Activated T-cell treated with anti-CD3 and anti-CD28 coated beads, Interleukin-2, amount 50 U/mL, for 72 hours (primary cell): Measurements from ENCODE around the gene FLII. TPM values are rescaled to one million over a fixed set of nuclear protein-coding genes. Genes with fewer than 3 reads are reported as not detected.
"Not testable (repeated sequence)": the region's sequence is repeated elsewhere in the genome, so short reads cannot be mapped to it uniquely, and the experiment has no call there.

Experiments used
- ATAC-seq, 2 donors: fragments of 150-1000 bp; cut with Tn5 transposase; replicated peaks in 1 of 2; 2 replicates each; pipeline ENCODE4 v1.10.0; 2021; ENCODE audit warnings: moderate library complexity in 2 of 2, mild to moderate bottlenecking in 1 of 2
- DNase-seq, 2 donors: peaks; one replicate each; pipeline ENCODE4 v3.0.0; 2021 to 2022; ENCODE audit warnings: mixed read lengths in 1 of 2
- H3K27ac Mint-ChIP-seq: one replicate; pipeline ENCODE4 v1.8.0; 2022; ENCODE audit warnings: mild to moderate bottlenecking, moderate library complexity, mixed read lengths
- H3K27me3 Mint-ChIP-seq: one replicate; pipeline ENCODE4 v1.8.0; 2022; ENCODE audit warnings: low read depth, mixed read lengths
- H3K36me3 Mint-ChIP-seq, 2 donors: one replicate each; pipeline ENCODE4 v1.8.0; 2022; ENCODE audit warnings: mixed read lengths in 2 of 2, mild to moderate bottlenecking in 1 of 2; ENCODE audit not compliant: insufficient read depth in 2 of 2
- H3K4me1 Mint-ChIP-seq: one replicate; pipeline ENCODE4 v1.8.0; 2022; ENCODE audit warnings: low read depth, mixed read lengths
- H3K4me3 Mint-ChIP-seq, 2 donors: one replicate each; pipeline ENCODE4 v1.8.0; 2022; ENCODE audit warnings: mild to moderate bottlenecking in 2 of 2, mixed read lengths in 2 of 2, moderate library complexity in 2 of 2
- H3K9me3 Mint-ChIP-seq, 2 donors: one replicate each; pipeline ENCODE4 v1.8.0; 2022; ENCODE audit warnings: mixed read lengths in 2 of 2
- total RNA-seq, 2 donors: library from RNA; stranded (reverse); gene quantifications; one replicate each; pipeline ENCODE4 v1.2.3, GENCODE V29; 2022

The FLII gene
- total RNA-seq, 2 donors from 2014 or later: 318 to 373 TPM

DNA sequence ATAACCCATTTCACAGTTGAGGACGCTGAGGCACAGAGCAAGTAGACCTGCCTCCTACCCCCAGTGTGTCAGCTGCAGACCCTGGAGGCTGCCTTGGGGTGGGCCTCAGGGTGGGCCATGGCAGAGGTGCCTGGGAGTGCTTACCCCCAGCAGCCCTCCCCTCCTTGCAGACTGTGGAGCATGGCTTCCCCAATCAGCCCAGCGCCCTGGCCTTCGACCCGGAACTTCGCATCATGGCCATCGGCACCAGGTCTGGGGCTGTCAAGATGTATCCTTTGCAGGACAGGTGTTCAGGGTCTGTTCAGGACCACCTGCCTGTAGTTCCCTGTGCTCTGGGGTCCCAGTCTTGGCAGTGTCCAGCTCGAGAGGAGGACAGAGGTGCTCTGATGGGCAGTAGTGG is 28.8 kb downstream of the FLII start:
- no peaks in the 10 kb centered on the region for H3K27me3 Mint-ChIP-seq

GRCh38 chr17:18229254-18229653 is 29.3 kb downstream of the FLII start:
- DNase-seq (no peak), ATAC-seq (no peak)
- Mint-ChIP-seq H3K27ac (no peak overlapping the region), H3K36me3 (peaks cover 2% of the 10 kb centered on the region in 2 donors), H3K27me3 (no peaks in the 10 kb centered on the region), H3K4me1 (peaks cover 23% of the 10 kb centered on the region), H3K4me3 (no peak overlapping the region), H3K9me3 (no peaks in the 10 kb centered on the region)

More for the DNA sequence above, 28.8 kb downstream of the FLII start:
- no peak for ATAC-seq
- Mint-ChIP-seq H3K4me3 (no peak overlapping the region), H3K4me1 (peaks cover 25% of the 10 kb centered on the region), H3K36me3 (peaks cover 2% of the 10 kb centered on the region in 2 donors), H3K9me3 (no peaks in the 10 kb centered on the region), H3K27ac (no peak overlapping the region)
- no peak for DNase-seq

GRCh38 chr17:18228176-18228682 is 30.3 kb downstream of the FLII start:
- ATAC-seq: no peak
- no peak overlapping the region for H3K4me3 Mint-ChIP-seq
- H3K27ac Mint-ChIP-seq: no peak overlapping the region
- H3K36me3 Mint-ChIP-seq: peaks cover 2% of the 10 kb centered on the region in 2 donors
- H3K27me3 Mint-ChIP-seq: no peaks in the 10 kb centered on the region
- H3K4me1 Mint-ChIP-seq: peaks cover 23% of the 10 kb centered on the region
- DNase-seq: no peak
- no peaks in the 10 kb centered on the region for H3K9me3 Mint-ChIP-seq

DNA sequence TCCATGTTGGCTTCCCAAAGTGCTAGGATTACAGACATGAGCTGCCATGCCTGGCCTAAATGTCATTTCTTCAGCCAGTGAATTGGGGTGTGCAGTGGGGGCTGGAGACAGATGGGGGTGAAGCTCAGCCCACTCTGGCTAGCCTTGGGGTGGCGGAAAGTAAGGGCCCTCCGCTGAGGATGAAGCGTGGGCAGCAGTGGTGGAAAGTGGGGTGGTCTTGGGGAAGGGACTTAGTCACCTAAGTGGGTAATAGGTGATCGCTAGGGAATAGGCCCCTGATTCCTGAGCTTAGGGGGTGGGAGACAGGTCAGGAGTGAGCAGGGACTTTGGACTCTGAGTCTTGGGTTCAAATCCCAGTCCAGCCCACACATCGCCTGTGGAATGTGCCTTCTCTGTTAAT is 30.9 kb downstream of the FLII start:
- DNase-seq (no peak), ATAC-seq (no peak)
- no peaks in the 10 kb centered on the region for H3K9me3 Mint-ChIP-seq
- H3K4me3 Mint-ChIP-seq: no peak overlapping the region
- H3K27me3 Mint-ChIP-seq: no peaks in the 10 kb centered on the region
- no peak overlapping the region for H3K27ac Mint-ChIP-seq
- peaks cover 23% of the 10 kb centered on the region for H3K4me1 Mint-ChIP-seq
- H3K36me3 Mint-ChIP-seq: peaks cover 2% of the 10 kb centered on the region in 2 donors

DNA sequence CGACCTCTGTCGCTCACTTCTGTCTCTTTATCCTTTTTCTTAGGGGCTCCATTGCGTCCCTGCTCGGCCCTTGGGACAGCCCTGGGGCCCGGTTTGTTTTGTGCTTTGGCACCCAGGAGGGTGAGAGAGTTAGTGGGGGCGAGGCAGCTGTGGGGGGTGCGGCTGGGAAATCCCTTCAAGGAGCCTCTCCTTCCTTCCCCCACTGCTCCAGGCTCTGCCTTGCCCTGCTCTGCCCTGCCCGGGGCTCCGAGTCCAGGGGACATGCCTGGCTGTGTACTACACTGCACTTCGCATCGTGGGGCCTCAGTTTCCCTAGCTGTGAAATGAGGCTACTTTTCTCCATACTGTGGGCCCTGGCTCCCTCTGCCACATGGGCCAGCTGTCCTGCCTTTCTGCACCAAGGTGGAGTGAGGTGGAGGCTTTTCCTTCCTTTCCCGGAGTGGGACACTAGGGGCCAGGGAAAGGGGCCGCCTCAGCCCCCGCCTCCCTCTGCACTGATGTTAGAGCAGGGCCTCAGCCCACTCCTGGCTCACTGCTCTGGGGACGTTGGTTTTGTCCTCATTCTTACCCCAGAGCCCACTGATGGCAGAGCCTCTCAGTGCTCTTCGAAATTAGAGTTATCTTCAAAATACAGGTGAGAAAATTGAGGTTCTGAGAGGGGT is 32.1 kb downstream of the FLII start:
- DNase-seq: no peak
- ATAC-seq: no peak
- peak overlapping the region; percentile 5 for H3K27ac Mint-ChIP-seq
- H3K9me3 Mint-ChIP-seq: no peaks in the 10 kb centered on the region
- peak overlapping the region; percentile 87 to 95 for H3K4me3 Mint-ChIP-seq
- H3K27me3 Mint-ChIP-seq: no peaks in the 10 kb centered on the region
- peaks cover 2% of the 10 kb centered on the region in 2 donors for H3K36me3 Mint-ChIP-seq
- H3K4me1 Mint-ChIP-seq: peaks cover 23% of the 10 kb centered on the region

GRCh38 chr17:18225642-18226283 is 32.8 kb downstream of the FLII start:
- ATAC-seq: peak in 1 of 2 donors; percentile 52
- peaks cover 23% of the 10 kb centered on the region for H3K4me1 Mint-ChIP-seq
- DNase-seq: peak in 1 of 2 donors; percentile 10
- no peaks in the 10 kb centered on the region for H3K9me3 Mint-ChIP-seq
- H3K27me3 Mint-ChIP-seq: no peaks in the 10 kb centered on the region
- H3K4me3 Mint-ChIP-seq: peak overlapping the region; percentile 87 to 95
- H3K36me3 Mint-ChIP-seq: peaks cover 2% of the 10 kb centered on the region in 2 donors
- peak overlapping the region; percentile 5 for H3K27ac Mint-ChIP-seq

GRCh38 chr17:18225121-18225641 is 33.4 kb downstream of the FLII start, which contains the start of gene LLGL1:
Gene LLGL1, plus strand, starts transcription at chr17:18225635. Its CDS starts 48 bp downstream, at chr17:18225683.
- H3K9me3 Mint-ChIP-seq: no peaks in the 10 kb centered on the region
- peaks cover 23% of the 10 kb centered on the region for H3K4me1 Mint-ChIP-seq
- ATAC-seq: peak; percentile 98
- peak within 1 kb of the TSS; percentile 21 for H3K27ac Mint-ChIP-seq
- peaks cover 2% of the 10 kb centered on the region in 2 donors for H3K36me3 Mint-ChIP-seq
- DNase-seq: peak; percentile 97 to 99
- H3K4me3 Mint-ChIP-seq: peak within 1 kb of the TSS; percentile 87 to 95
- H3K27me3 Mint-ChIP-seq: no peaks in the 10 kb centered on the region

DNA sequence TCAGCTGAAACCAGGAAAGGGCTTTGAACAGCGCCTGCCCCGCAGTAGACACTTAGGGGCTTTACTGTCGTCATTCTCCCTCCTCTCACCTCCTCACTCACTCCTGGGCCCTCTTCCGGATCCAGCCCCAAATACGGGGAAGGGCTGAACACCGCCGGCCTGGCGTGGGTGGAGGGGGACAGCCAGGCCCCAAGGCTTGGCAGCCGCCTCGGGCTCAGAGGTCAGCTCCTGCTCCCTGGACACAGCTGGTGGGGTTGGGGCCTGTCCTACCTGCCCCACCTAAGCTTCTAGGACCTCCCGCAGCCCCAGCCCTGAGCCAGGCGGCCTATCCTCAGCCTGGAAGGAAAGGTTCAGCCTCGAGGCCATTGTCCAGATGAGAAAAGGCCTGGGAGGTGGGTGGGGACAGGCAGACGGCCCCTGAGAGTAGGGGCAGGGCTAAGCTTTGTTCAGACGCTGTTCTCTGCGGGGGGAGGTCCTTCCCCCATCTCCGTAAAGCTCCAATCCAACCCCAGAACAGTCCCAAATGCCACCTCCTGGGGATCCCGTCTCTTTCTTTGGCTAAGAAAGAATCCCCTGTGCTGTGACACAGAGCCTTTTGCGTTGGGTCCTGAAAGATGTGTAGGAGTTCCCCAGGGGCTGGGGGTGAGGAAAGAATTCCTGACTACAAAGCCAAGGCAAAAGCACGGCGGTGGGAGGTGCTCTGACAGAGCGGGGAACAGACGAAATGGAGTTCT is 34.0 kb downstream of the FLII start:
- H3K9me3 Mint-ChIP-seq: no peaks in the 10 kb centered on the region
- H3K4me1 Mint-ChIP-seq: peaks cover 23% of the 10 kb centered on the region
- peak overlapping the region; percentile 72 to 79 for H3K4me3 Mint-ChIP-seq
- no peaks in the 10 kb centered on the region for H3K27me3 Mint-ChIP-seq
- ATAC-seq (no peak), DNase-seq (no peak)
- peak overlapping the region; percentile 21 for H3K27ac Mint-ChIP-seq
- H3K36me3 Mint-ChIP-seq: peaks cover 2% of the 10 kb centered on the region in 2 donors

GRCh38 chr17:18224053-18224386 is 34.5 kb downstream of the FLII start:
- peaks cover 23% of the 10 kb centered on the region for H3K4me1 Mint-ChIP-seq
- no peak for ATAC-seq
- H3K4me3 Mint-ChIP-seq: no peak overlapping the region
- H3K27me3 Mint-ChIP-seq: no peaks in the 10 kb centered on the region
- H3K9me3 Mint-ChIP-seq: no peaks in the 10 kb centered on the region
- peaks cover 2% of the 10 kb centered on the region in 2 donors for H3K36me3 Mint-ChIP-seq
- H3K27ac Mint-ChIP-seq: no peak overlapping the region
- DNase-seq: no peak

DNA sequence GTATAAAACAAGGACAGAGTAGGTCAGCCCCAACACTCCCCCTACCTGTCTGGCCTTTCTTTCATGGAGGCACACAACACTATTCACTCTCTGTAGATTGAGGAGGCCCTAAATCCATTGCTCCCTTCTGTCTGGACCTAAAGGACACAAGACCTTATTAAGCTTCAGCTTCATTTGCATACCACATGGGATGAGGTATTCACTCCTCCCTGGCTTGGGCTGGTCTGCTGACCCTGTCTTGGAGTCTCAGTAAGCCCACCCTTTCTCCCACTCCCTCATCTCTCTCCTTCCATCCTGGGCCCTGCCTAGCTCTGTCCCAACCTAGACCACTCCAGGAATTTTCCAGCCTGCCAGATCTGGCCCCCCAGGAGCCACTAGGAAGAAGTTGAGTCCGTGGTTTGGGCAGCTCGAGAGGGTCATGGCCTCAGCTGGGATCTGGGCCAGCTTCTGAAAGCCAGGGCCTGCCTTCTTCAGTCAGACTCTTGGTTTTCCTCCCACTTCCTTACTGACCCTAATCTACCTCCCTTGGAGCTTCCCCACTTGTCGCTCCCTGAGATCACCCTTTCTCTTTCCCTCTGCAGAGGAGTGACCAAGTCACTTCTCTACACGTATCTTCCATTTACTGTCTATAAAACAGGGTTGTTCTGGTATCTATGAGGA is 39.7 kb downstream of the FLII start:
- no peaks in the 10 kb centered on the region for H3K9me3 Mint-ChIP-seq
- ATAC-seq: no peak
- H3K36me3 Mint-ChIP-seq: no peaks in the 10 kb centered on the region
- H3K27ac Mint-ChIP-seq: no peak overlapping the region
- no peak overlapping the region for H3K4me3 Mint-ChIP-seq
- H3K27me3 Mint-ChIP-seq: no peaks in the 10 kb centered on the region
- DNase-seq: no peak
- no peaks in the 10 kb centered on the region for H3K4me1 Mint-ChIP-seq

DNA sequence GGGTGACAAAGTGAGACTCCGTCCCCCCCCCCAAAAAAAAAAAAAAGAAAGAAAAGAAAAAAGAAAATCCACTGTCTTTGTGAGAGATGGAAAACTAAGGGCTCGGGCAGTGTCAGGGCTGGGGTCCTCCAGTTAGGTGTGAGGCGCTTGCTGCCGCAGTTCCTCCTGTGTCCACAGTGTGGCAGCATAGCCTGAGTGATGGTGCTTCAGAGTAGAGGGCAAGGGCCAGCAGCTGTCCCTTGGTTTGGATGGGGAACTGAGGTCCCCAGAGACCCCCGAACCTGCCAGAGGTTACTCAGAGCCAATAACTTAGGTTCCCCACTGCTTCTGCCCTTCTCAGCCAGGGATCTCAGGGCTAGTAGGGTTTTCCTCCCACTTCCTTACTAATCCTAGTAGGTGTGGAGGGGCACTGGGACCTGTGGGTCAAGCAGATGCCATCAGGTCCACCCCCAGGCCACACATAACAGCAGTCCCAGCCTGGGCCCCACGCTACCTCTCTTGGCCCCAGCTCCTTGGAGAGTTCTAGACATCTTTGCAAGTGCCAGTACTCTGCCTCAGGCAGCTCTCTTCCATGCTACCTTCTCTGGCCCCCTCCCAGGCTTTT is 41.0 kb downstream of the FLII start:
- Mint-ChIP-seq H3K9me3 (no peaks in the 10 kb centered on the region), H3K4me1 (no peaks in the 10 kb centered on the region), H3K27ac (no peak overlapping the region), H3K27me3 (no peaks in the 10 kb centered on the region), H3K36me3 (no peaks in the 10 kb centered on the region), H3K4me3 (no peak overlapping the region)
- DNase-seq: peak; percentile 80 to 81
- ATAC-seq: peak; percentile 85 to 89

GRCh38 chr17:18216906-18217305 is 41.6 kb downstream of the FLII start:
- not testable (repeated sequence) for H3K27me3 Mint-ChIP-seq, H3K9me3 Mint-ChIP-seq, H3K27ac Mint-ChIP-seq, H3K36me3 Mint-ChIP-seq, ATAC-seq, DNase-seq, H3K4me3 Mint-ChIP-seq, H3K4me1 Mint-ChIP-seq
